Measurements from ENCODE around the gene LCK.

The LCK gene

DNA sequence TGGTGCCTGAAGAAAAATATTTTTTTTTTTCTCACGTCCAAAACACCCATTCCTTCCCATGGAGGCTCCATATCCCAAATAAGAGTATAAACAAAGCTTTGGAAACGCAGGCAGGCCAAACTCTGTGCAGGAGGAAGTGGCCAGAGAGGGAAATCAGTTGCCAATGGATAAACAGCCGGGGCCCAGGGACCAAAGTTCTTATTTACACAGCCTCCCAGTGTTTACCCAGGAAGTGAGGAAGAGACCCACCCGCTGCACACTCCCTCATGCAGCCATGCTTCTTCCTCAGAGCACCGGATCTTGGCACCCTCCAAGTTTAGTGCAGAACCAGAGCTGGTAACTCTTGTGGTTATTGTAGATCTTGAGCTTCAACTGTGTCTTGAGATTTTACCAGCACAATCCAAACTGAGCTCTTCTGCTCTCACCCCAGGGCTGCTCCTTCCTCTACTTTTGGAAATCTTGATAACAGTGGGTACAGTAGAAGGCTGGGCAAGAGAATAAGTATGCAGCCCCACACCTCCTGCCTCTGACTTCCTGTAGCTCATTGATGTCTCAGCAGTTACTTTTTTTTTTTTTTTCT is 70.7 kb downstream of the LCK start:
- TF ChIP-seq GLIS1 (tag by site-specific recombination; IDR thresholded peaks at IDR 0.05) (peak; percentile 43), GLI2 (tag by site-specific recombination; IDR thresholded peaks at IDR 0.05; ENCODE audit: borderline replicate concordance, low read depth) (no peak)
- Histone ChIP-seq H3K4me1 (ENCODE audit: control insufficient read depth, insufficient read depth, low read length) (no peaks in the 10 kb centered on the region), H3K4me3 (ENCODE audit: low read depth, low read length) (no peak overlapping the region), H3K36me3 (ENCODE audit: control insufficient read depth in 2 of 2, insufficient read depth in 1 of 2, low read length in 2 of 2) (peaks cover 44 to 90% of the 10 kb centered on the region in 2 experiments), H3K27ac (ENCODE audit: extremely low read depth, low read depth, low read length) (no peak overlapping the region), H3K9me3 (ENCODE audit: control insufficient read depth, insufficient read depth, low read depth, low read length) (no peaks in the 10 kb centered on the region)
- POLR2A ChIA-PET, result interaction anchor here (0.6 to 4.2 kb wide), 4 partner anchors 11 to 30 kb away, joined by 3 to 22 read pairs (median 3); partner anchors contain the start of gene MARCKSL1
- CTCF ChIA-PET, result interaction anchor here (0.6 to 1.3 kb wide), 5 partner anchors 10 to 117 kb away, joined by 3 to 4 read pairs (median 3); no protein-coding TSS in a partner anchor

DNA sequence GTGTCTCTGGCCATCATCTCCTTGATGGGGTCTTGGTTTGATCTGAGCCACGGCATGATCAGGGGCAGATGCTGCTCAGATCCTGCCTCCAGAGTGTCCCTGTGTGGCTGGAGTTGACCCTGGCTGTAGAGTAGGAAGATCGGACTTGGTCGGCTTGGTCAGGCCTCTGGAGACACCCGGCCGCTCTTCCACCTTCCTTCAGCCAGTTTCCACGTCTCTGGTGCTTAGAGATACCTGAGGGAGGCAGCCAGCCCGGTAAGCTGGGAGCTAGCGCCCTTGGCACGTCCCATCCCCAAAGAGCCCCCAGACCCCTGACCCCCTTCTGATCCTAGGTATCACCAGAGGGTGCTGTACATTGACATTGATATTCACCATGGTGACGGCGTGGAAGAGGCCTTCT is 76.1 kb downstream of the LCK start:
- no peaks in the 10 kb centered on the region for H3K4me1 ChIP-seq (ENCODE audit: control insufficient read depth, insufficient read depth, low read length)
- no peak overlapping the region for H3K27ac ChIP-seq (ENCODE audit: extremely low read depth, low read depth, low read length)
- TF ChIP-seq YY1 (tag by site-specific recombination; IDR thresholded peaks at IDR 0.05), result no peak
- no peak for TF ChIP-seq TCF7L2 (IDR thresholded peaks at IDR 0.05; ENCODE audit: borderline replicate concordance, low read depth, low read length)
- TF ChIP-seq ZNF76 (tag by site-specific recombination; IDR thresholded peaks at IDR 0.05; ENCODE audit: borderline replicate concordance, low read depth), result no peak
- TF ChIP-seq ZNF555 (tag by site-specific recombination; conservative IDR thresholded peaks at IDR 0.05), result no peak
- TF ChIP-seq RBAK (tag by site-specific recombination; IDR thresholded peaks at IDR 0.05), result no peak
- TF ChIP-seq, protein P1, sequence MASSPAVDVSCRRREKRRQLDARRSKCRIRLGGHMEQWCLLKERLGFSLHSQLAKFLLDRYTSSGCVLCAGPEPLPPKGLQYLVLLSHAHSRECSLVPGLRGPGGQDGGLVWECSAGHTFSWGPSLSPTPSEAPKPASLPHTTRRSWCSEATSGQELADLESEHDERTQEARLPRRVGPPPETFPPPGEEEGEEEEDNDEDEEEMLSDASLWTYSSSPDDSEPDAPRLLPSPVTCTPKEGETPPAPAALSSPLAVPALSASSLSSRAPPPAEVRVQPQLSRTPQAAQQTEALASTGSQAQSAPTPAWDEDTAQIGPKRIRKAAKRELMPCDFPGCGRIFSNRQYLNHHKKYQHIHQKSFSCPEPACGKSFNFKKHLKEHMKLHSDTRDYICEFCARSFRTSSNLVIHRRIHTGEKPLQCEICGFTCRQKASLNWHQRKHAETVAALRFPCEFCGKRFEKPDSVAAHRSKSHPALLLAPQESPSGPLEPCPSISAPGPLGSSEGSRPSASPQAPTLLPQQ (tag by site-specific recombination; IDR thresholded peaks at IDR 0.05), result no peak
- TF ChIP-seq, protein P2, sequence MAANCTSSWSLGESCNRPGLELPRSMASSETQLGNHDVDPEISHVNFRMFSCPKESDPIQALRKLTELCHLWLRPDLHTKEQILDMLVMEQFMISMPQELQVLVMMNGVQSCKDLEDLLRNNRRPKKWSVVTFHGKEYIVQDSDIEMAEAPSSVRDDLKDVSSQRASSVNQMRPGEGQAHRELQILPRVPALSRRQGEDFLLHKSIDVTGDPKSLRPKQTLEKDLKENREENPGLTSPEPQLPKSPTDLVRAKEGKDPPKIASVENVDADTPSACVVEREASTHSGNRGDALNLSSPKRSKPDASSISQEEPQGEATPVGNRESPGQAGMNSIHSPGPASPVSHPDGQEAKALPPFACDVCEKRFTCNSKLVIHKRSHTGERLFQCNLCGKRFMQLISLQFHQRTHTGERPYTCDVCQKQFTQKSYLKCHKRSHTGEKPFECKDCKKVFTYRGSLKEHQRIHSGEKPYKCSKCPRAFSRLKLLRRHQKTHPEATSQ (tag by site-specific recombination; IDR thresholded peaks at IDR 0.05), result no peak
- no peak for TF ChIP-seq YY2 (tag by site-specific recombination; IDR thresholded peaks at IDR 0.05)
- TF ChIP-seq, protein P3, sequence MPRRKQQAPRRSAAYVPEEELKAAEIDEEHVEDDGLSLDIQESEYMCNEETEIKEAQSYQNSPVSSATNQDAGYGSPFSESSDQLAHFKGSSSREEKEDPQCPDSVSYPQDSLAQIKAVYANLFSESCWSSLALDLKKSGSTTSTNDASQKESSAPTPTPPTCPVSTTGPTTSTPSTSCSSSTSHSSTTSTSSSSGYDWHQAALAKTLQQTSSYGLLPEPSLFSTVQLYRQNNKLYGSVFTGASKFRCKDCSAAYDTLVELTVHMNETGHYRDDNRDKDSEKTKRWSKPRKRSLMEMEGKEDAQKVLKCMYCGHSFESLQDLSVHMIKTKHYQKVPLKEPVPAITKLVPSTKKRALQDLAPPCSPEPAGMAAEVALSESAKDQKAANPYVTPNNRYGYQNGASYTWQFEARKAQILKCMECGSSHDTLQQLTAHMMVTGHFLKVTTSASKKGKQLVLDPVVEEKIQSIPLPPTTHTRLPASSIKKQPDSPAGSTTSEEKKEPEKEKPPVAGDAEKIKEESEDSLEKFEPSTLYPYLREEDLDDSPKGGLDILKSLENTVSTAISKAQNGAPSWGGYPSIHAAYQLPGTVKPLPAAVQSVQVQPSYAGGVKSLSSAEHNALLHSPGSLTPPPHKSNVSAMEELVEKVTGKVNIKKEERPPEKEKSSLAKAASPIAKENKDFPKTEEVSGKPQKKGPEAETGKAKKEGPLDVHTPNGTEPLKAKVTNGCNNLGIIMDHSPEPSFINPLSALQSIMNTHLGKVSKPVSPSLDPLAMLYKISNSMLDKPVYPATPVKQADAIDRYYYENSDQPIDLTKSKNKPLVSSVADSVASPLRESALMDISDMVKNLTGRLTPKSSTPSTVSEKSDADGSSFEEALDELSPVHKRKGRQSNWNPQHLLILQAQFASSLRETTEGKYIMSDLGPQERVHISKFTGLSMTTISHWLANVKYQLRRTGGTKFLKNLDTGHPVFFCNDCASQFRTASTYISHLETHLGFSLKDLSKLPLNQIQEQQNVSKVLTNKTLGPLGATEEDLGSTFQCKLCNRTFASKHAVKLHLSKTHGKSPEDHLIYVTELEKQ (tag by site-specific recombination; IDR thresholded peaks at IDR 0.05; ENCODE audit: borderline replicate concordance), result no peak
- no peak for TF ChIP-seq ZNF777 (tag by site-specific recombination; IDR thresholded peaks at IDR 0.05; ENCODE audit: borderline replicate concordance)
- TF ChIP-seq ZNF548 (tag by site-specific recombination; IDR thresholded peaks at IDR 0.05), result no peak
- TF ChIP-seq SP7 (tag by site-specific recombination; IDR thresholded peaks at IDR 0.05), result no peak
- no peak for TF ChIP-seq ZNF37A (tag by site-specific recombination; IDR thresholded peaks at IDR 0.05)
- TF ChIP-seq ZNF501 (tag by site-specific recombination; IDR thresholded peaks at IDR 0.05), result no peak
- TF ChIP-seq ZSCAN16 (tag by site-specific recombination; IDR thresholded peaks at IDR 0.05), result no peak
- TF ChIP-seq ZNF16 (tag by site-specific recombination; IDR thresholded peaks at IDR 0.05; ENCODE audit: low read depth), result no peak
- TF ChIP-seq ZNF473 (tag by site-specific recombination; IDR thresholded peaks at IDR 0.05), result no peak
- no peak for TF ChIP-seq ZNF184 (tag by site-specific recombination; IDR thresholded peaks at IDR 0.05)
- no peak for TF ChIP-seq ZNF830 (tag by site-specific recombination; IDR thresholded peaks at IDR 0.05; ENCODE audit: low read depth)
- TF ChIP-seq ZNF707 (tag by site-specific recombination; IDR thresholded peaks at IDR 0.05), result no peak
- peaks cover 21 to 96% of the 10 kb centered on the region in 2 experiments for H3K36me3 ChIP-seq (ENCODE audit: control insufficient read depth in 2 of 2, insufficient read depth in 1 of 2, low read length in 2 of 2)
- ChIA-PET POLR2A (no interaction called here), CTCF (no interaction called here)
- H3K4me3 ChIP-seq (ENCODE audit: low read depth, low read length), result no peak overlapping the region
- H3K9me3 ChIP-seq (ENCODE audit: control insufficient read depth, insufficient read depth, low read depth, low read length), result no peaks in the 10 kb centered on the region
